HuH-7 (cell line): ENCODE data around the gene ERLIN1.
"Not testable (repeated sequence)": the region's sequence is repeated elsewhere in the genome, so short reads cannot be mapped to it uniquely, and the experiment has no call there.

ENCODE experiments used
- DNase-seq: peaks from one replicate; pipeline ENCODE4 v3.0.0; 2011; ENCODE audit warnings: low spot score

ERLIN1 gene

GRCh38 chr10:100133801-100134200, 52.0 kb downstream of the ERLIN1 start:
- DNase-seq = no peak

GRCh38 chr10:100132427-100132826, 53.4 kb downstream of the ERLIN1 start:
- DNase-seq = no peak

- no peak for DNase-seq
Observed at GRCh38 chr10:100131571-100131970, 54.3 kb downstream of the ERLIN1 start.

- no peak for DNase-seq
Observed at GRCh38 chr10:100130831-100131230, 55.0 kb downstream of the ERLIN1 start.

- no peak for DNase-seq
Observed at GRCh38 chr10:100129424-100129823, 56.4 kb downstream of the ERLIN1 start.

- DNase-seq = no peak
Observed at GRCh38 chr10:100128951-100129350, 56.9 kb downstream of the ERLIN1 start.

GRCh38 chr10:100125335-100125734, 60.5 kb downstream of the ERLIN1 start:
- DNase-seq = not testable (repeated sequence)

GRCh38 chr10:100124097-100124496, 61.7 kb downstream of the ERLIN1 start:
- DNase-seq = no peak

- DNase-seq = no peak
Observed at GRCh38 chr10:100122780-100123179, 63.0 kb downstream of the ERLIN1 start.

GRCh38 chr10:100120550-100120949, 65.3 kb downstream of the ERLIN1 start:
- DNase-seq = no peak

- no peak for DNase-seq
Observed at GRCh38 chr10:100119726-100120125, 66.1 kb downstream of the ERLIN1 start.

GRCh38 chr10:100114976-100115770, 70.7 kb downstream of the ERLIN1 start:
- DNase-seq = no peak

- DNase-seq = no peak
Observed at GRCh38 chr10:100114460-100114859, 71.4 kb downstream of the ERLIN1 start.

GRCh38 chr10:100109670-100110069, 76.2 kb downstream of the ERLIN1 start:
- no peak for DNase-seq

- no peak for DNase-seq
Observed at GRCh38 chr10:100106865-100107264, 79.0 kb downstream of the ERLIN1 start.

- no peak for DNase-seq
Observed at GRCh38 chr10:100104300-100104699, 81.5 kb downstream of the ERLIN1 start.

- DNase-seq = no peak
Observed at GRCh38 chr10:100103581-100103980, 82.2 kb downstream of the ERLIN1 start.

- peak; percentile 89 for DNase-seq
Observed at GRCh38 chr10:100101192-100102076, 84.4 kb downstream of the ERLIN1 start.

GRCh38 chr10:100100651-100101184, 85.1 kb downstream of the ERLIN1 start:
- peak; percentile 66 for DNase-seq
